ENCODE measurements around the gene PRKCD. TPM values are rescaled to one million over a fixed set of nuclear protein-coding genes. Genes with fewer than 3 reads are reported as not detected.
"Not testable (repeated sequence)": the region's sequence is repeated elsewhere in the genome, so short reads cannot be mapped to it uniquely, and the experiment has no call there.

Gene PRKCD
- total RNA-seq, 1 donor from 2014 or later: 3.9 TPM

DNA sequence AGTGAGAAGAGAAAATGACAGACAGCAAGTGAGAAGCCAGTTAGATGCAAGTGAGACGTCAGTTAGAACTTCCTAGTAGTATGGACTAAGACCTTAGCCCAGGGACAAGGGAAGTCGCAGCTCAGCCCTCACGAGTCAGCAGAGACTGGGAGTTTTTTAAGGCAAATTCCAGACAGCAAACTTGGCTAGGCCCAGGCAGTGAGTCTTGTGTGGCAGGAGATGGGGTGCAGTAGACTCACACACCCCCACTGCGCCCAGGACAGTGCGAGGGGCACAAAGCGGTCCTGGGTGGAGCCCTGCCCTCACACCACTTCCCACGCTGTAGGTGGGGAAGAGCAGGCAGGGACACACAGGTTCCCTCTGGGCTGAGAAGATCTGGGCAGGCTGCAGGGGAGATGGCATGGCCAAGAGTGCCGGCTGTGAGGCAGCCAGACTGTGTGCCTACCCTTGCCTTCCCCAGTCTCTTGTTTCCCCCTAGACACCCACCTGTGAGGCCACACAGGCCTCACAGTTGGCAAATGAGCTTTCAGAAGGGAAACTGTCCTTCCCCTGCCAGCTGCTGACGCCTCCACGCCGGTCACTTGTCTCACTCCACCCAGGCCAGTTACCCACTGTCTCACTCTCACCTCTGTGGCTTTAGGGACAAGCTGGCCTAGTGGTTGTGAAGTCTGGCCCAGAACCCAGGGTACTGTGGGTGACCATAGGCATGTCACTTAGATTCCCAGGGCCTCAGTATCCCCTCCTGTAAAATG, 13.7 kb upstream of the PRKCD start:
- H3K36me3 ChIP-seq (ENCODE audit: control insufficient read depth, insufficient read depth, low read length): no peaks in the 10 kb centered on the region
- TF ChIP-seq, protein P1, sequence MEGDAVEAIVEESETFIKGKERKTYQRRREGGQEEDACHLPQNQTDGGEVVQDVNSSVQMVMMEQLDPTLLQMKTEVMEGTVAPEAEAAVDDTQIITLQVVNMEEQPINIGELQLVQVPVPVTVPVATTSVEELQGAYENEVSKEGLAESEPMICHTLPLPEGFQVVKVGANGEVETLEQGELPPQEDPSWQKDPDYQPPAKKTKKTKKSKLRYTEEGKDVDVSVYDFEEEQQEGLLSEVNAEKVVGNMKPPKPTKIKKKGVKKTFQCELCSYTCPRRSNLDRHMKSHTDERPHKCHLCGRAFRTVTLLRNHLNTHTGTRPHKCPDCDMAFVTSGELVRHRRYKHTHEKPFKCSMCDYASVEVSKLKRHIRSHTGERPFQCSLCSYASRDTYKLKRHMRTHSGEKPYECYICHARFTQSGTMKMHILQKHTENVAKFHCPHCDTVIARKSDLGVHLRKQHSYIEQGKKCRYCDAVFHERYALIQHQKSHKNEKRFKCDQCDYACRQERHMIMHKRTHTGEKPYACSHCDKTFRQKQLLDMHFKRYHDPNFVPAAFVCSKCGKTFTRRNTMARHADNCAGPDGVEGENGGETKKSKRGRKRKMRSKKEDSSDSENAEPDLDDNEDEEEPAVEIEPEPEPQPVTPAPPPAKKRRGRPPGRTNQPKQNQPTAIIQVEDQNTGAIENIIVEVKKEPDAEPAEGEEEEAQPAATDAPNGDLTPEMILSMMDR (IDR thresholded peaks at IDR 0.05; ENCODE audit: insufficient read depth, low read length, severe bottlenecking): no peak
- no peak overlapping the region for H3K4me3 ChIP-seq (ENCODE audit: low read depth, low read length)
- no peak for FAIRE-seq
- DNase-seq (ENCODE audit: low read depth): no peak
- H3K27me3 ChIP-seq (ENCODE audit: control insufficient read depth, insufficient read depth, low read length): no peaks in the 10 kb centered on the region

GRCh38 chr3:53147903-53148400, 13.1 kb upstream of the PRKCD start:
- TF ChIP-seq, protein P1 (IDR thresholded peaks at IDR 0.05; ENCODE audit: insufficient read depth, low read length, severe bottlenecking): no peak
- no peak overlapping the region for H3K4me3 ChIP-seq (ENCODE audit: low read depth, low read length)
- FAIRE-seq: no peak
- no peaks in the 10 kb centered on the region for H3K27me3 ChIP-seq (ENCODE audit: control insufficient read depth, insufficient read depth, low read length)
- no peak for DNase-seq (ENCODE audit: low read depth)
- no peaks in the 10 kb centered on the region for H3K36me3 ChIP-seq (ENCODE audit: control insufficient read depth, insufficient read depth, low read length)

DNA sequence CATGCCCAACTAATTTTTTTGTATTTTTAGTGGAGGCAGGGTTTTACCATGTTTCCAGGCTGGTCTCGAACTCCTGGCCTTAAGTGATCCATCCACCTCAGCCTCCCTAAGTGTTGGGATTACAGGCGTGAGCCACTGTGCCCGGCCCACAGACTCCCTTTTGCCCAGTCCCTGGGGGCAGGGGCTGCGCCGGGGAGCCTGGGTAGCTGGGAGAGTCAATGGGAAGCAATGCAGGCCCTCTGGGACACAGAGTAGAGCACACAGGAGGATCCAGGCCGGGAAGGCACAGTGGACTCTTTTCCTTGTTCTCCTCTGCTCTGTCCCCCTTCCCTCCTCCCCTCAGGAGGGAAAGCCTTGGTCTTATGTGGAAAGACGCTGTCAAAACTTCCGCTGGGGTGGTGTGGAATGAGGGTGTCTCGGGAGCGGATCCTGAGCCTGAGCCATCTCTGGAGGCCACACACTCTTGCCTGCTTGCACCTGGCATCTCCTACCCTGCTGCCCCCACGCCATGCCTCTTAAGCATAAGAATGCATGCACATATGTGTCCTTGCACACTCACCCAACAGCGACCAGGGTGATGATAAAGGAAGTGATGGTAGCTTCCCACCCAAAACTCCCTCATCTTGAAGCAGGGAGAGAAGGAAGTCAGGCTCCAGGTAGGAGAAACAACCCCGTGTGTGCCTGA, 11.9 kb upstream of the PRKCD start:
- H3K4me3 ChIP-seq (ENCODE audit: low read depth, low read length): no peak overlapping the region
- FAIRE-seq: no peak
- no peak for DNase-seq (ENCODE audit: low read depth)
- TF ChIP-seq, protein P1 (IDR thresholded peaks at IDR 0.05; ENCODE audit: insufficient read depth, low read length, severe bottlenecking): no peak
- H3K27me3 ChIP-seq (ENCODE audit: control insufficient read depth, insufficient read depth, low read length): no peaks in the 10 kb centered on the region
- no peaks in the 10 kb centered on the region for H3K36me3 ChIP-seq (ENCODE audit: control insufficient read depth, insufficient read depth, low read length)

DNA sequence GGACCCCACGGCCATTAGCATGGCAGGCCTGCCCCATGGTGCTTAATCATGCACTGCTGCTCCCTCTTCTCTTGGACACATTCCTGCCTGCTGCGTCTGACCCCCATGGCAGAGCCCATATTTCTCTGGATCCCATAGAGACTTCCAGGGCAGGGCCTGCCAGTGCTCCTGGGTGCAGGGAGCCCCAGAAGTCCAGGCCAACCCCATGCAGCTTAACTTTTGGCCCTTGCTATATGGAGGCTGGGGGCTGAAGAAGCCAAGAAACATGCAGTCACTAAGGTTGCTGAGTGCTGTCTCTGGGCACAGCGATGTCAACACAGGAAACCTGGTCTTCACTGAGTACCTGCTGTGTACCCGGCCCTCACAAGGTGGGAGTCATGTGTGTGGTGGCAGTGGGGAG, 11.3 kb upstream of the PRKCD start:
- DNase-seq (ENCODE audit: low read depth) (no peak), FAIRE-seq (no peak)
- H3K27me3 ChIP-seq (ENCODE audit: control insufficient read depth, insufficient read depth, low read length): no peaks in the 10 kb centered on the region

DNA sequence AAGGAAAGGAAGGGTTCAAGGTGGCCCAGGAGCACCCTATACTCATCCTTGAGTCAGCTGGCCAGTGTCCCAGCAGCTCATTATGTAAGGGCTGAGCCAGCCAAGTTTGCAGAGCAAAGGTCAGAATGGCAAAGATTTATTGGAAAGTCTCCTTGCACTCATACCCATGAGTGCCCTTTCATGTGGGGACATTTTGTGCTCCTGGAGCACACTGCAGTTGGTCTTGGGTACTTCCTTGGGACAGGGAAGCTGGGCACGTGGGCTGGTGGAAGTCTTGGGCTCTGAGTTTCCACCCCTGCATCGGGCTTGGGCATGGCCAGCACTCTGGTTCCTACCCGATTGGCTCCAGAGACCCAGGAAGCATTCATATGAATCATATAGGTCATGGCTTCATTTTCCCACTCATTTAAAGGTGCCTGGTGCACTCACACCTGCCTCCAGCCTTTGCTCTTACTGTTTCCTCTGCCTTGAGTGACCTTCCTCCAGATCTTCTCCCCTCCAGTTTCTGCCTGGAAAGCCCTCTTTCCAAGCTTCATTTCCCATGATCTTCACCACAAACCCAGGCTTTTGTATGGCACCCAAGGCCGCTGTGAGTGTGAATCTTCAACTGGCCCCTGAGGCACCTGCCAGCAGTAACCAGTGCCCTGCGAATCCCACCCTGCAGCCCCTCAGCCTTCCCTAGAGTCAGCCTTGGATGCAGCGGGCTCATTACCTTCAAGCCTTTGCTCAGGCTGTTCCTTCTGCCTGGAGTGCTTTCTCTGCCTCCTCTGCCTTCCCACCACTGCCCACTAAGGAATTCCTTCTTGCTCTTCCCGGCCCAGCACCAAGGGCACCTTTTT, 10.5 kb upstream of the PRKCD start:
- DNase-seq (ENCODE audit: low read depth) (peak; percentile 63), FAIRE-seq (peak; percentile 83)
- Histone ChIP-seq H3K27me3 (ENCODE audit: control insufficient read depth, insufficient read depth, low read length) (no peaks in the 10 kb centered on the region), H3K4me3 (ENCODE audit: low read depth, low read length) (no peak overlapping the region), H3K36me3 (ENCODE audit: control insufficient read depth, insufficient read depth, low read length) (no peaks in the 10 kb centered on the region)
- TF ChIP-seq, protein P1 (IDR thresholded peaks at IDR 0.05; ENCODE audit: insufficient read depth, low read length, severe bottlenecking): no peak

More for the DNA sequence above, 11.3 kb upstream of the PRKCD start:
- TF ChIP-seq, protein P1 (IDR thresholded peaks at IDR 0.05; ENCODE audit: insufficient read depth, low read length, severe bottlenecking): no peak
- Histone ChIP-seq H3K4me3 (ENCODE audit: low read depth, low read length) (no peak overlapping the region), H3K36me3 (ENCODE audit: control insufficient read depth, insufficient read depth, low read length) (no peaks in the 10 kb centered on the region)

DNA sequence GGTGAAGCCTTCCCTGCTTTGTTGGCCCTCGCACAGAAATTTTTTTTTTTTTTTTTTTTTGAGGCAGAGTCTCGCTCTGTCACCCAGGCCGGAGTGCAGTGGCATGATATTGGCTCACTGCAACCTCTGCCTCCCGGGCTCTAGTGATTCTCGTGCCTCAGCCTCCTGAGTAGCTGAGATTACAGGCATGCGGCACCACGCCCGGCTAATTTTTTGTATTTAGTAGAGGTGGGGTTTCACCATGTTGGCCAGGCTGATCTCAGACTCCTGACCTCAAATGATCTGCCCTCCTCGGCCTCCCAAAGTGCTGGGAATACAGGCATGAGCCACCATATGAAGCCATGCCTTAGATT, 9.9 kb upstream of the PRKCD start:
- H3K36me3 ChIP-seq (ENCODE audit: control insufficient read depth, insufficient read depth, low read length); H3K4me3 ChIP-seq (ENCODE audit: low read depth, low read length); FAIRE-seq; H3K27me3 ChIP-seq (ENCODE audit: control insufficient read depth, insufficient read depth, low read length); DNase-seq (ENCODE audit: low read depth): not testable (repeated sequence)

All from bronchial epithelial cell (primary cell).